ENCODE data around the gene CORO2A.
"Not testable (repeated sequence)": the region's sequence is repeated elsewhere in the genome, so short reads cannot be mapped to it uniquely, and the experiment has no call there.

Gene CORO2A

DNA sequence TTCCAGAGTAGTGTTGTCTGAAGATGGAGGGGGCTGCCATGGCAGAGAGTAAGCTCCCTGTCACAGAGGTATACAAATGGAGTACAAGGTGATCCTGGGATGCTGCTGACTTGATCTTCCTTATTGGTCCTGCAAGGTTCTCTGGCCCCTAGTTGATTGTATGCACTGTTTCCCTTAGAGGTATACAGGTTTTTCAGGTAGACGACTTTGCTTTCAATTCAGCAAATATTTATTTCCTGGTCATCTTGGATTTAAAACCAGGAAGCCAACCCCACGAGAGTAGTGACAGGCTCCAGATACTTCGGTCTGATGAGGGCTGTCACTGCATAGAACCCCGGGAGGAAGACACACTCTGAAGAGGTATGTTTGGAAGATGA is 56.9 kb downstream of the CORO2A start:
- DNase-seq = no peak

GRCh38 chr9:98134702-98135557 is 57.5 kb downstream of the CORO2A start:
- no peak for DNase-seq

- DNase-seq = peak; percentile 41
These were observed 59.4 kb downstream of the CORO2A start for GRCh38 chr9:98132806-98133631.

DNA sequence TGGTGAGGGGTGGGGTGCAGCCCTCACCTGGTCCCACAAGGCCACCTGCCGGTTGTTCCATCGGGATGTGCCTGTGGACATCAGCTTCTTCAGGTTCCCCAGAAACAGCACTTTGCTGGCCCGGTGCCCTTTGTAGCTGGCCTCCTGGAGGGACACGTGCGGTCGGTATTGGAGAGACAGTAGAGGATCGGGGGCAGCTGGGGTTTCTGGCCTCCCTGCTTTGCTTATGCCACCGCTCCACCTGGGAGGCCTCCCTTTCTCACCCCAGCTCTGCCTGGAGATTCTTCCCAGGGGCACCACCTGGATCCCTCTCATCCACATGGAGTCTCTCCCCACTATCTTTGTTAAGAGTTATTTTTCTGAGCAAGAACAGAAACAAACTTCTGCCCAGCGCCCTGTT is 60.3 kb downstream of the CORO2A start:
- no peak for DNase-seq

GRCh38 chr9:98130576-98131228 is 61.7 kb downstream of the CORO2A start:
- no peak for DNase-seq

DNA sequence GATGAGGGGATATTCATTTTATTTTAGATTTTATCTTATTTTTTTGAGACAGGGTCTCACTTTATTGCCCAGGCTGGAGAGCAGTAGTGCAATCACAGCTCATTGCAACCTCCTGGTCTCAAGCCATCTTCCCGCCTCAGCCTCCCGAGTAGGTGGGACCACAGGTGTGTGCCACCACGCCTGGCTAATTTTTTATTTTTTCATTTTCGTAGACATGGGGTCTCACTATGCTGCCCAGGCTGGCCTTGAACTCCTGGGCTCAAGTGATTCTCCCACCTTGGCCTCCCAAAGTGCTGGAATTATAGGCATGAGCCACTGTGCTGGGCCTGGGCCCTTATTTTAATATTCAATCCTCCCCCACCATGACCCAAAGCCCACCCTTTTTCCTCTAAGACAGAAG is 62.4 kb downstream of the CORO2A start:
- DNase-seq = not testable (repeated sequence)

DNA sequence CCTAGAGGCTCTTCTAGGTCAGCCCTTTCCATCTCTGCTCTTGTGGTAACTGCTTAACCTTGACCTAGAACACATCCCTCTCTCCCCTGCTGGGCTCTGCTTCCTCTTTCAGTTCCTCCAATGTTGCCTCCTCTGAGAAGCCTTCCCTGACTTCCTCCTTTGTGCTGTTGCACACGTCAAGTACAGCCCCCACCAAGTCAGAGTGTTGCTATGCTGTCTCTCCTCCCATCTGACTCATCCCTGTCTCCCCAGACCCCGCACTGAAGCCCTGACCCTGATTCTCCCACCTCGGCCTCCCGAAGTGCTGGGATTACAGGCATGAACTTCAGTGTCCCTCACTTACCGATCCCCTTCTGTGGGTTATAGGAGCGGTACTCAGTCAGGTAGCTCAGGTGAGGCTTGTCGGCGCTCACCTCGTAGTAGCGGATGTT is 63.0 kb downstream of the CORO2A start:
- DNase-seq = no peak

GRCh38 chr9:98128316-98128715 is 64.1 kb downstream of the CORO2A start:
- no peak for DNase-seq

- DNase-seq = no peak
These were observed 65.2 kb downstream of the CORO2A start for GRCh38 chr9:98127226-98127625.

GRCh38 chr9:98124637-98125426 is 67.6 kb downstream of the CORO2A start:
- DNase-seq = no peak

- not testable (repeated sequence) for DNase-seq
These were observed 68.3 kb downstream of the CORO2A start for GRCh38 chr9:98124091-98124490.

GRCh38 chr9:98121058-98121457 is 71.4 kb downstream of the CORO2A start:
- DNase-seq = no peak

- DNase-seq = no peak
These were observed 72.0 kb downstream of the CORO2A start for GRCh38 chr9:98120476-98120875.

DNA sequence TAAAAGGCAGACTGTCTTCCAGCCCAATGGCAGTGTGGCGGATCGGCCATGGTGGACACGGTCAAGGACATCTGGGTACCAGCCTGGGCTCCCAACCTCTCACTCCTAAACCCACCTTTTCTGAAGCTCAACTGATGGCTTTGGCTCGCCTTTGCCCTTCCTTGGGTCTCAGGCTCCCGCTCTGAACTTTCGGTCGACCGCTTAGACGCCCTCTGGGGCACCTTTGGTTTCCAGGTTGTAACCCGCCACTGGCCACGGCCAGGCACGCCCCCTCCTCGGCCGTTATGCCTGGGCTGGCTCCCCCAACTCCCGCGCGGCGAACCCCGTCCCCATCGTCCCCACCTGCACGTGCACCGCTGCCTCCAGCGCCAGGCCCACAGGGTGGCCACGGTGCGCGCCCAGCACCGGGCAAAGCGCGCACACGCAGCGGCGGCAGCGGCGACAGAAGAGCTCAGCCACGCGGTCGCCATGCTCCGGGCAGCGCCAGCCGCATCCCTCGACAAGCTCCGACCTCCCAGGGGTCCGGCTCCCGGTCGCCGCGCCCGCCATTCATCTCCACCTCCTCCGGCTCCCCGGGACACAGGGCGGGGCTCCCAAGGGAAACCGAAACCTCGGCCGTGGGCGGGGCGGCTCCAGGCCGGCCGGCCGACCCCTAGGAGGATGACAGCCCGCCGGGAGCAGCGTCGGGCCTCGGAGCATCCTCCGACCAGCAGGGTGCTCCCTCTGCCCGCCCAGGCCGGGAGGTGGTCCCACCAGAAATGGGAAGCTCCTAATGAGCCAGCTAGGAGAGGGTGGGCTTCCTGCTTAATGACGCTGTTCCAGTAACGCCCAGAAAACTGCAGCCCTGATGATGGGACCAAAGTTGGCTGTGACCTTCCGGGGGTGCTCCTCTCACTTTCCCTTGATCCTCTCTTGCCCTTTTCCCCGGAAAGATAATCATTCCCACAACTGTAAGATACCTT is 73.5 kb downstream of the CORO2A start, which contains the start of gene TRIM14:
TSS of gene TRIM14 (minus strand) at position 583 of the 962 bp plus-strand sequence. CDS start at position 549, 34 bp downstream.
- DNase-seq = no peak

- no peak for DNase-seq
These were observed 74.3 kb downstream of the CORO2A start for GRCh38 chr9:98117984-98118639.

- not testable (repeated sequence) for DNase-seq
These were observed 75.3 kb downstream of the CORO2A start for GRCh38 chr9:98117097-98117496.

- DNase-seq = no peak
These were observed 83.4 kb downstream of the CORO2A start for GRCh38 chr9:98109052-98109451.

GRCh38 chr9:98108531-98109031 is 83.9 kb downstream of the CORO2A start:
- DNase-seq = no peak

DNA sequence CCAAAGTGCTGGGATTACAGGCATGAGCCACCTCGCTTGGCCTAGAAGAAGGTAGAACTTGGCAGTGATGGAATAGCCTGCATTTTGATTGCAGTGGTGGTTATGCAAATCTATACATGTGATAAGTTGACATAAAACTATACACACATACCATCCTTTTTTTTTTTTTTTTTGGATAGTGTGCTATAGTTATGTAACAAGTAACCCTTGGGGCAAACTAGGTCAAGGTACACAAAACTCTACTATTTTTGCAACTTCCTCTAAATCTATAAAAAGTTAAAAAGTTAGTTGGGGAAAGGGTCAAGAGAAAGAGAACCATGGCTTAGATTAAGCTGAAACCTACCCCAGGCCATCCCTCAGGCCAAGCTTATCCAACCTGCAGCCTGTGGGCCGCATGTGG is 84.5 kb downstream of the CORO2A start:
- no peak for DNase-seq

- DNase-seq = no peak
These were observed 87.4 kb downstream of the CORO2A start for GRCh38 chr9:98105006-98105405.

All from NCI-H1436 (cell line).